Measurements from ENCODE around the gene SPOCK2. TPM values are rescaled to one million over a fixed set of nuclear protein-coding genes. Genes with fewer than 3 reads are reported as not detected.

The SPOCK2 gene
- total RNA-seq, 1 donor from 2014 or later, result 0.78 TPM

- DNase-seq (ENCODE audit: low read depth), result no peak
Measured at GRCh38 chr10:72058989-72059842, 29.1 kb downstream of the SPOCK2 start.

GRCh38 chr10:72058347-72058898, 29.9 kb downstream of the SPOCK2 start:
- no peak for DNase-seq (ENCODE audit: low read depth)

DNA sequence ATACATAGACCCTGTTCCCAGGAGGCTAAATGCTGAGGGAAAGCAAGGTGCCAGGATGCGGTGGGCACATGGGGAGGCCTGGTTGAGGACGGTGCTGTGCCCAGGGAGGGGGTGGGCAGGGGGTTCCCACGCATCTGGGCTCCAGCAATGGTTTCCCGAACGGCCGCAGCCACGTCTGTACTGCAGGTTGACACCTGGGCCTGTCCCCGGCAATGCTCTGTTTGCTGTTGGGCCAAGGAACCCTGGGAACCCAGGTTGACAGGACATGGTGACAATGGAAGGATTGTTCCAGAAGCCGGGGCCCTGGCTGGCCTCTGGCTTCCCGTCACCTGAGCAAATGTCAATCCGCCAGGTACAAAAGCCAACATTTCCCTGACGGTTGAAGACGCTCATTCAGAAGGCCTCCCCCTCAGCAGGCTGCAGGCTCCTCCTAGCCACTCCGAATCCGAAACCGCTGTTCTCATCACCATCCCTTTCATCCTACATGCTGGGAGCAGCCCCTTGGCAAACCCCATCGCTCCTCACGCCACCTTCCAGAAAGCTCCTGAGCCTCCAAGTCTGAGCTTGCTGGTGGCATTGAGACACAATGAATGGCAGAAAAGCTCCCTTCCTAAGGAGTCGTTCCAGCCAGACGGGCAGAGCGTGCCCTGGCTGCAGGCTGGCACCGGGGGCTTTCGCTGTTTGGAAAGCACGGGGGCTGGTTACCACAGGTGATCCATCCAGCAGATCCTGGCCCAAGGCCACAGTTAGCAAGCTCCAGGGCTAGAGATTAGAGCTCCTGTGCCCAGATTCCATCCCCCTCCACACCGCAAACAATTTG, 31.2 kb downstream of the SPOCK2 start:
- DNase-seq (ENCODE audit: low read depth), result no peak

- peak; percentile 18 for DNase-seq (ENCODE audit: low read depth)
Measured at GRCh38 chr10:72056113-72056512, 32.2 kb downstream of the SPOCK2 start.

- no peak for DNase-seq (ENCODE audit: low read depth)
Measured at GRCh38 chr10:72053690-72054089, 34.7 kb downstream of the SPOCK2 start.

- no peak for DNase-seq (ENCODE audit: low read depth)
Measured at GRCh38 chr10:72050873-72051272, 37.5 kb downstream of the SPOCK2 start.

GRCh38 chr10:72049969-72050781, 38.2 kb downstream of the SPOCK2 start:
- DNase-seq (ENCODE audit: low read depth), result no peak

DNA sequence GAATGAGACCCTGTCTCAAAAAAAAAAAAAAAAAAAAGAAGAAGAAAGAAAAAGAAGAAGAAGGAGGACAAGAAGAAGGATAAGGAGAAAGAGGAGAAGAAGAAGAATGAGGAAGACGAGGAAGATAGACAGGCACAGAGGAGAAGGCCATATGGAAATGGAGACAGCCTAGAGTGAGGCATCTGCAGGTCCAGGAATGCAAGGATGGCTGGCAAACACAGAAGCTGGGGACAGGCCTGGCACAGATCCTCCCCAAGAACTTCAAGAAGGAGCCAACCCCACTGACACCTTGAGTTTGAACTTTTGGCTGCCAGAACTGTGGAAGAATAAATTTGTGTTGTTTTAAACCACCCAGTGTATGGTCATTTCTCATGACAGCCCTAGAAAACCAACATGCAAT, 38.9 kb downstream of the SPOCK2 start:
- DNase-seq (ENCODE audit: low read depth), result no peak

- DNase-seq (ENCODE audit: low read depth), result peak; percentile 95
Measured at GRCh38 chr10:72048450-72049124, 39.8 kb downstream of the SPOCK2 start.

DNA sequence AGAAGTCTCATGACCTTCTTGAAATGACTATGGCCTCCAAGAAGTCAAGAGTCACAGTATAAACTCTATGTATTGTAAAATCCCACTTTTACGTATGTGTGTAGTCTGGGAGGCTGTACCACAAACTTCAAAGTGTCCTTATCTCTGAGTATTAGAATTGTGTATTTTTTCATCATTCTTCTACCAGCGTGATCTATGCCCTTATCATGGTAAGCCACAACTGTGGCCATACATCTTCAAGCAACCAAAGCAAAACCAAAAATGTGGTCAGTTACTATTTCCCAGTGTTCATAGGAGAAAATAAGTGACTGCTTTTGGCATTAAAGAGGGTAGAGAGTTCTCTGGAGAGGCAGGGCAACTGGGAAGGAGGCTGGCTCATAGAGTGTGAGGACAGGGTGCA, 42.8 kb downstream of the SPOCK2 start:
- DNase-seq (ENCODE audit: low read depth), result no peak

GRCh38 chr10:72044417-72045041, 43.8 kb downstream of the SPOCK2 start:
- peak; percentile 29 for DNase-seq (ENCODE audit: low read depth)

DNA sequence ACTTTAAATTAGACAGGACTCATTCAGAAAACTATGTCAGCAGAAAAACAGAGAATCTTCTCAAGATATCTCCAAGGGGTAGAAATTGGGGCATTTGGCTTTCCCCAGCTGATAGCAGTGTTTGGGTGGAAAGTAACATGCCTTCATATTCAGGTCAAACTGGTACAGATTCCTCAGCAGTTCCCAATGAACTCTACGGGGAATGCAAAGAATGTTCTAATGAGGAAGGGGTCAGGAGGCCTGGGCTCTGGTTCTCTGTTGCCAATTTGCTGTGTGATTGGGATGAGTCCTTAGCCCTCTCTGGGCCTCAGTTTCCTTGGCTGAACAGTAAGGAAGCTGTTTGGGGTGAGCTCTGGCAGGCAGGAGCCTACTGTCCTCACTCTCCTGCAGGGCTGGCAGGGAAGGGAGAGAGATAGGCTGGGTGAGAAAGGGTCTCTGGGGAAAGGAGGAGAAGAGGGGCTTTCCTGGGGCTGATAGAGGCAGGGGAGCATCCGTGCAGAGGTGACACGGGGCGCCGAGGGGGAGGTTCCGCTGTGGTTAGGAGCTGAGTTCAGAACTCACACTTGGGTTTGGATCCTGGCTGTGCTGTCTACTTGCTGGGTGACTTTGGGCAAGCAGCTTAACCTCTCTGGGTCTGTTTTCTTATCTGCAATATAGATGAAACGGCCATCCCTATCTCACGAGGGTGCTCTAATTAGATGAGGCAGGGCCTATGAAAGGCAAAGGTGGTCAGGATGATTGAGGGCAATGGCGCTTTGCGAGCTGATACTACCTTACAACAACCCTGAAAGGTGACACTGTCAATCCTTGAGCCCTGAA, 45.1 kb downstream of the SPOCK2 start:
- no peak for DNase-seq (ENCODE audit: low read depth)

DNA sequence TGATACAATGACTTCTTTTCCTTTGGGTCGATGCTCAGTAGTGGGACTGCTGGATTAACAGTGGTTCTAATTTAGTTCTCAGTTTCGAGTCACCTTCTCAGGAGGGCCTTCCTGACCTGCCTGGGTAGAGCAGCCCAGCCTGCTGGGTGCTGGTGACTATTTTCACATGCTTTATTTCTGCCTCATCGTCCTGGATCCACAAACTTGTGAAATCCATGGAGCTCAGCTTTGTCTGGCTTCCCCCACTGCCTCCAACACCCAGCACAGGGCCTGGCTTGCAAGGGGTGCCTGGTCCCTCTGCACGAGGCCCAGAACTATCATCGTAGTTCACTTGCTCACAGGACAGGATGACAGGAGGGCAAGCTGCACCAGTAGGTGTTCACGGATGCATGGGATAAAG, 46.9 kb downstream of the SPOCK2 start:
- DNase-seq (ENCODE audit: low read depth), result no peak

DNA sequence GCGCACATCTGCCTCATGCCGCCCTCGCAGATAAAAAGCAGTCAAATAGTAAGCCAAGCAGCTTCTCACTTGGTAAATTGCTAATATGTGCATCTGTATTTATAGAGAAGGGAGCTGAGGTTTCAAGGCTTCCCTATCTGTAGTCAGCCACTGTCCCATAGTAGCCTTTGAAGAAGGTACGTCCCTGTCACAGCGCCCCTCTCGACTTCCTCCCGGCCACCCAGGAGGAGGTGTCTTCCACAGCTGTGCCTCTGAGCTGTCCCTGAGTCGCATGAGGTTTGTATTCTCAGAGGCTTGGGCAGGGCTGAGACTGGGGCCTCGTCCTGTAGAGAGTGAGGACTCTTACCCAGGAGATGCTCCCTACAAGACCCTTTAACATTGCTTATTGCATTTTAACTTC, 49.0 kb downstream of the SPOCK2 start:
- DNase-seq (ENCODE audit: low read depth), result peak; percentile 8

DNA sequence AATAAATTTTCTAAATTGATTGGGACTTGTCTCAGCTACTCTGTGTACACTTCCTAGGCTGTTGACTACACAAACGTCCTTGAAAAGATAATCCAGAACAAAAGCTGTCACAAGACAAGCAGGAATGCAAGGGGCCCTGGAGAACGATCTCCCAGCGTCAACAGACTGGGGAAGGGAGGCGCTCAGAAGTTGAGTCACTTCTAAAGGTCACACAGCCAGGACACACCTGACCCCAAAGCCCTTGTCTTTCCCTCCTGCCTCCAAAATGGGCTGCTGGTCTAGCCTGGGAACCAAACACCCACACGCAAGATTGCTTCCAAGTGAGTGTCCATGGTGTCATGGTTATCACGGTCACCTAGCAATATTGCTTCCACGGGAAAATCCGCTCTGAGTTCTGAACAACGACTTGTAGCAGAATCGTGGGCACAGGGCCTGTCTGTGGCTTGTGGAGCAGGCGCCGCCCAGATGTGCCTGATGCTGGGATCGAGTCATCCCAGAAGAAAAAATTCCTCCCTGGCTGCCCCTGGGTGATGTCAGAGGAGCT, 49.8 kb downstream of the SPOCK2 start:
- no peak for DNase-seq (ENCODE audit: low read depth)

- no peak for DNase-seq (ENCODE audit: low read depth)
Measured at GRCh38 chr10:72037811-72038210, 50.5 kb downstream of the SPOCK2 start.

DNA sequence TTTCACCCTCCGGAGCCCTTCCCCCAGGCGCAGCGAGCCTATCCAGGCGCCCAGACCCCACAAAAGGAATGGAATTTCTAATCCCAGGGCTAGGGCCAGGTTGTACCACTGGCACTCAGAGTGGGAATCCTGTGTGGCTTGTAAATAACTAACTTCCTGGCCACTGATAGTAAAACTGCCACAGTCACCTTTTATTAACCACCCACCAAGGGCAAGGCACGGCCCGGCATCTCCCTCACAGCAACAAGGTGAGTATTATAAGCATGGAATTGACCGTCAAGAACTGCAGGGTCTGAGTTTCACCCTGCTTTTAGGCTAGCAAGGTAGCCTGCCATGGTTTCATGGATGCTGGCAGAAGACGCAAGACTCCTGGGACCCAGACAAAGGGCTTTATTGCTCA, 51.1 kb downstream of the SPOCK2 start:
- no peak for DNase-seq (ENCODE audit: low read depth)

- no peak for DNase-seq (ENCODE audit: low read depth)
Measured at GRCh38 chr10:72035252-72035887, 53.0 kb downstream of the SPOCK2 start.
